ENCODE results near the gene GAMT.

Gene GAMT

DNA sequence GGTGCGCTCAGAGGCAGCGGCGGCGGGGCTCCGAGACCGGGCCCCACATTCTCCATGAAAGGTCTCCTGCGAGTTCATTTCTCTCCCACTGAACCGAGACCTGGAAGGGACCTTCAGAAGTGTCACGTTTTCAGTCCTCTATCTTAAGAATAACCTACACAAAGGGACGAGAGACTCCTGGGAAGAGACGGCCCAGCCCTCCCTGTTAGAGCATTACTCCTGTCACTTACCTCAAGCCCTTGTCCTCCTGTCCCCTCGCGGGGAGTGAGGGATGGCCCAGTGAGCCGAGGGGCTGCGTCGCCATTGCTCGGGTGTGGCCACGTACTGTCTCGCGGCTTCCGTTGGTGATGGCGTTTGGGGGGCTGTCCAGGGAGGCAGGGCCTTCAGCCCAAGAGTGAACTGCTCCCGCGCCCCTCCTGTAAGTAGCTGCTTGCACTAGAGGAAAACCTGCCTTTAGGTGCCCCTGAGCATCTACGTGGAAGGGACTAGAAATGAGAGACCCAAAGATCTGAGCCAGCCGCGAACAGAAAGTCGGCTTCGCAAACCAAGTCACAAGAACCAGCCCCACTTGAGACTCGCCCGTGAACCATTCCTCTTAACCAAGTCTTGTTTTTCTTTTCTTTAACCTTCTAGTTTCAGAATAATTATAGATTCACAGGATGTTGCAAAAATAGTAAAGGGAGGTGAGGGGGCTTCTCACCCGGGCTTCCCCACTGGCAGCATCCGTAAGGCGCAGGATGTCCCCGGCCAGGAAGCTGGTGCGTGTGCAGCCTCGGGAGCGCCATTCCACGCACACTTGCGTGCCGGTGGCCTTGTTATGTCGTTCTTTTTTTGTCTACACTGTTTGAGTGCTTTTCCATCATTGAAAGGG, 38.7 kb downstream of the GAMT start:
- no peak for DNase-seq

DNA sequence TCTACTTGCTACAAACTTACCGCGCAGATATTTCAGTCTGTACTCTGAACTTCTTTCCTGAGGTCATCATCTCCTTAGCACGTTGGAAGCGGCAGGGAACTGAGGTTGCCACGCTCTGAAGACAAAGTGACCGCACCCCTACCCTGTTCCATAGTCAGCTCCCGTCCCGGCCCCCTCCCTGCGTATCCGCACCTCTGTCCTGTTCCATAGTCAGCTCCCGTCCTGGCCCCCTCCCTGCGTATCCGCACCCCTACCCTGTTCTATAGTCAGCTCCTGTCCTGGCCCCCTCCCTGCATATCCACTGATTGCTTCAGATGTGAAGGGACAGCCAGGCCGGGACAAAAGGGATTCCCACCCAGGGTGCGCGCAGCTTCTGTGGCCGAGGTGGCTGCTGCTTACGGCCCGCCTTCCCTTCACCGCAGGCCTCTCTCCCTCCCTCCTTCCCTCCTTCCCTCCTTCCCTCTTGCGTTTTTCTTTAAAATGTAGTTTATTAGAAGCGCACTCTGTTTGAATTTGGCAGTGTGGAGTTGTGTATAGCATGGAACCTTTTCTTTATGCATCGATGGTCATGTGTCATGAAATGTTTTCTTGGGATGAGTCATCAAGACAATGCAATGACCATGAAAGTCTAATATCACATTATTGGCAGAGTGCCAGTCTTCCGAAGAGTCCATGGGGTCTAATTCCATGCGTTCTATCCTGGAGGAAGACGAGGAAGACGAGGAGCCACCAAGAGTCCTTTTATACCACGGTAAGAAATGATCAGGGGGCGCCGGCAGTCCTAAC, 39.5 kb downstream of the GAMT start:
- DNase-seq: peak; percentile 42

DNA sequence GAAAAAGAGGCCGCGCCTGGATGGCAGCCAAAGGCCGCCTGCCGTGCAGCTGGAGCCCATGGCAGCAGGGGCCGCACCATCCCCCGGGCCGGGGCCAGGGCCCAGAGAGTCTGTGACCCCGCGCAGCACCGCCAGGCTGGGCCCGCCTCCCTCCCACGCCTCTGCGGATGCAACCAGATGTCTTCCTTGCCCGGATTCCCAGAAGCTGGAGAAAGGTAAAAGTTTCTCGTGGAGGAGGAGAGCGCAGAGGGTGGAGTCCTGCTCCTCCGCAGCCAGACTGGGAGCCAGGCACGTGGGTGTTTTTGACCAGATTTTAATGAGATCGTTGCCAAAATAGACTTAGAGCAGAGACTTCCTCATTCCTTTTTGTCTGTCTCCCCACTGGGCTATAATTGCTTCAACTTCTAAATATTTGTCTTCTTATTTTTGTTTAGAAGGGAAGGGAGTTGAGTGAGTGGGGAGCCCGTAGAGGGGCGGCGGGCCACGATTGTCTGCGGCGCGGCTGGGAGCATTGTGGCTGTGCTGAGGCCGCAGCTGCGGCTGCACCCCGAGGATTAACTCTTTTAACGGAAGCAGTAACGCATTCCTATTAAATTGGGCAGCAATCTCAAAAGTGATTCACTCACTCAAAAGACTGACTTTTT, 40.4 kb downstream of the GAMT start:
- DNase-seq: peak; percentile 80

GRCh38 chr19:1360126-1360817, 41.1 kb downstream of the GAMT start:
- no peak for DNase-seq

DNA sequence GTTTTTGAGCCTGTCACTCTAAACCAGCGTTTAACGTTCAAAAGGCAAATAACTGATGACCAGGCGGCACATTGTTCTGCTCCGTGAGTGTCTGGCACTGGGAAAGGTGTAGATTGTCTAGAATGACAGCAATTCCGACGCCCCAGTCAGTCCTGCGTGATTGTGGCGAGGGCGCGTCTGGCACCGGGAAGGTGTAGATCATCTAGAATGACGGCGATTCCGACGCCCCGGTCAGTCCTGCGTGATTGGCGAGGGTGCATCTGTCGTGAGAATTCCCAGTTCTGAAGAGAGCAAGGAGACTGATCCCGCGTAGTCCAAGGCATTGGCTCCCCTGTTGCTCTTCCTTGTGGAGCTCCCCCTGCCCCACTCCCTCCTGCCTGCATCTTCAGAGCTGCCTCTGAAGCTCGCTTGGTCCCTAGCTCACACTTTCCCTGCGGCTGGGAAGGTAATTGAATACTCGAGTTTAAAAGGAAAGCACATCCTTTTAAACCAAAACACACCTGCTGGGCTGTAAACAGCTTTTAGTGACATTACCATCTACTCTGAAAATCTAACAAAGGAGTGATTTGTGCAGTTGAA, 43.7 kb downstream of the GAMT start:
- DNase-seq: no peak

- no peak for DNase-seq
Observed at GRCh38 chr19:1356508-1356865, 44.9 kb downstream of the GAMT start.

DNA sequence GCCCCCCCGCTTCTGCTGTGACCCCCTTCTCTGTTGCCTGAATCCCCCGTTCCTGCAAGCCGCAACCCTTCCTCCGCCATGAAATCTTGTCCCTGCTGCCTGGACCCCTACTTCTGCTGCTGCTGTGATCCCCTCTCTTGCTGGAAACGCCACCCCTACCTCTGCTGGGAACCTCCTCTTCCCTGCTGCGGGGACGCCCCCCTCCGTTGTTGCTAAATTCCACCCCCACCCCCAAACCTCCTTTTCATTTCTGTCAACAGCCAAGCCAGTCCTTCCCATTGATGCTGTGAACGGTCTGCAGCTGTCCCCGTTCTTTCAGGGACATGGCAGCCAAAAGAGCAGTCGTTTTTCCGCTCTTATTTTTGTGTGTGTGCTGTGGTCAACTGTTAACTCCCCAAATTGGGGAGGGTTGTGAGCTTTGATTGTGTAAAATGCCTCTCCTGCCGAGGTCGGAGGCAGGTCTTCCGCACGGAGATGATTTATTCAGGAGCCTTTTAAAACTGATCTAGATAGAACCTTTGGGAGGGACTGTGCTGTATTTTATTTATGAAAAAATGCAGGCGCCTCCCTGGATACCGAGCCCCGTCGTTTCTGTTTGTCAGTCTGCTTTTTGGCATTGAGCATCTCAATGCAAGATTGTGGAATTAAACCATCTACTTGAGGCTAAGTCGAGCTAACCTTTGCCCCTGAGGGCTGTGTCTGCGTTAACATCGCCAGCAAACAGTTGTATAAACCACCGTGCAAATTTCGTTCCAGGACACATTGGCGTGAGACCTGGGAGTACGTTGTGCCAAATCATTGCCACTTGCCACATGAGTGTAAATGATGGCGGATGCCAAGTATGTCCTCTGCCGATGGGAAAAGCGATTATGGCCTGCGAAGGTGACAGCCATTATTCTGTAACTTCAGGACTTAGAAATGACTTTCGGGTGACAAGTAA, 45.5 kb downstream of the GAMT start:
- DNase-seq: no peak

- no peak for DNase-seq
Observed at GRCh38 chr19:1354970-1355567, 46.3 kb downstream of the GAMT start.

GRCh38 chr19:1353144-1353543, 48.2 kb downstream of the GAMT start:
- no peak for DNase-seq

DNA sequence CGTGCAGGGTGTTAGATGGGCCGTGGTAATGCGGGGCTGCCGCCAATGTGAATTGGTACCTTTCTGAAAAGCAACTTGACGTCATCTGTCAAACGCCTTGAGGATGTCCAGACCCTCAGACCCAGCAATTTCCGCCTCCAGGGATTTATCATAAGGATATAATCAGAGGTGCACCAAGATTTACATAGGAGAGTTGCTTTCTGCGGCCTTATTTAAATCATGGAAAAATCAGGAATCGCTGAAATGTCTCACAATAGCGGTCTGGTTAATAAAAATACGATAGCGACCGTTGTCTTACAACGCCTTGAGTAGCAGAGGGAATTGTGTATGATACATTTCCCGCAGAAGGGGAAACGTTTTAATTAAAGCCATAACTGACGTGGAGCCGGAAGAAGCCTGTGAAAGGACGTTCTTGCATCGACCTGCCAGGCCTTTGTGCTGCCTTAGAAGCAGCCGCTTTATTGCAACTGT, 49.9 kb downstream of the GAMT start:
- DNase-seq: no peak

GRCh38 chr19:1350867-1351266, 50.5 kb downstream of the GAMT start:
- no peak for DNase-seq

GRCh38 chr19:1349211-1349610, 52.1 kb downstream of the GAMT start:
- no peak for DNase-seq
